NCI-H774 (cell line): ENCODE data around the gene PXMP2.
A peak's percentile ranks its signal among the peaks of the same experiment; 100 is the strongest.

Experiments
- DNase-seq: peaks from one replicate; lab custom pipeline; 2025; lab: John Stamatoyannopoulos, UW

The PXMP2 gene

GRCh38 chr12:132695431-132695830, 8.0 kb downstream of the PXMP2 start:
- DNase-seq = no peak

GRCh38 chr12:132698341-132698740, 11.0 kb downstream of the PXMP2 start:
- DNase-seq = no peak

- peak; percentile 26 for DNase-seq
Measured at GRCh38 chr12:132700212-132700822, 12.9 kb downstream of the PXMP2 start.

GRCh38 chr12:132702640-132703039, 15.3 kb downstream of the PXMP2 start:
- DNase-seq = no peak

- DNase-seq = no peak
Measured at GRCh38 chr12:132703641-132704040, 16.3 kb downstream of the PXMP2 start.

GRCh38 chr12:132707241-132707640, 19.9 kb downstream of the PXMP2 start:
- DNase-seq = no peak

GRCh38 chr12:132708150-132708549, 20.8 kb downstream of the PXMP2 start:
- no peak for DNase-seq

- no peak for DNase-seq
Measured at GRCh38 chr12:132710043-132710404, 22.6 kb downstream of the PXMP2 start.

GRCh38 chr12:132710405-132711079, 23.2 kb downstream of the PXMP2 start, which contains the start of gene PGAM5:
TSS of gene PGAM5 (plus strand) at chr12:132710842. CDS start at chr12:132710877, 35 bp downstream.
- DNase-seq = peak; percentile 93

- DNase-seq = no peak
Measured at GRCh38 chr12:132711080-132711843, 23.9 kb downstream of the PXMP2 start.

- no peak for DNase-seq
Measured at GRCh38 chr12:132713123-132713522, 25.7 kb downstream of the PXMP2 start.

GRCh38 chr12:132715874-132716273, 28.5 kb downstream of the PXMP2 start:
- no peak for DNase-seq

GRCh38 chr12:132716356-132716755, 29.0 kb downstream of the PXMP2 start:
- no peak for DNase-seq

GRCh38 chr12:132717011-132717410, 29.6 kb downstream of the PXMP2 start:
- DNase-seq = no peak

- no peak for DNase-seq
Measured at GRCh38 chr12:132717531-132718387, 30.4 kb downstream of the PXMP2 start.

- DNase-seq = no peak
Measured at GRCh38 chr12:132718644-132719043, 31.3 kb downstream of the PXMP2 start.

- DNase-seq = no peak
Measured at GRCh38 chr12:132719141-132719953, 32.0 kb downstream of the PXMP2 start.

- no peak for DNase-seq
Measured at GRCh38 chr12:132719954-132720324, 32.6 kb downstream of the PXMP2 start.

- DNase-seq = no peak
Measured at GRCh38 chr12:132720606-132721345, 33.4 kb downstream of the PXMP2 start.

GRCh38 chr12:132723015-132723763, 35.8 kb downstream of the PXMP2 start:
- no peak for DNase-seq
